CD8-positive, alpha-beta memory T cell (primary cell): ENCODE results near the gene COPS9. TPM values are rescaled to one million over a fixed set of nuclear protein-coding genes. Genes with fewer than 3 reads are reported as not detected.

Experiments used
- CTCF ChIA-PET: fragments of 350-600 bp; sonication (Branson Sonifier 250); formaldehyde crosslinking; loops from one replicate; lab custom pipeline; 2021; ENCODE audit warnings: antibody characterized with exemption; lab: Charles Lee
- POLR2A ChIA-PET: fragments of 350-600 bp; sonication (Branson Sonifier 250); formaldehyde crosslinking; loops from one replicate; lab custom pipeline; 2021; ENCODE audit warnings: antibody characterized with exemption; lab: Charles Lee
- DNase-seq, 5 donors: peaks; one replicate each; pipeline versions ENCODE4 v3.0.0 to v3.0.0-alpha.2; 2020 to 2022; ENCODE audit warnings: mixed read lengths in 1 of 5
- H3K27ac ChIP-seq: one replicate; pipeline ENCODE4 v1.7.0; 2013; ENCODE audit warnings: low read depth, mild to moderate bottlenecking, low read length, moderate library complexity
- H3K27me3 ChIP-seq: 2 replicates; pipeline ENCODE4 v1.7.0; 2013; ENCODE audit warnings: low read length, mild to moderate bottlenecking; ENCODE audit not compliant: insufficient read depth, poor library complexity, severe bottlenecking
- H3K36me3 ChIP-seq: 2 replicates; pipeline ENCODE4 v1.7.0; 2013; ENCODE audit warnings: mild to moderate bottlenecking, low read length, moderate library complexity; ENCODE audit not compliant: insufficient read depth
- H3K4me1 ChIP-seq: 2 replicates; pipeline ENCODE4 v1.7.0; 2013; ENCODE audit warnings: mild to moderate bottlenecking, low read length, moderate library complexity; ENCODE audit not compliant: insufficient read depth
- H3K4me3 ChIP-seq: 2 replicates; pipeline ENCODE4 v1.7.0; 2013; ENCODE audit warnings: mild to moderate bottlenecking, low read length
- H3K9me3 ChIP-seq: 2 replicates; pipeline ENCODE4 v1.7.0; 2013; ENCODE audit warnings: mild to moderate bottlenecking, low read length
- H3K27ac Mint-ChIP-seq, 8 donors: one replicate each; pipeline ENCODE4 v1.8.0; 2020 to 2021; ENCODE audit warnings: mixed read lengths in 8 of 8, mild to moderate bottlenecking in 6 of 8, inconsistent platforms in 3 of 8, moderate library complexity in 3 of 8
- H3K27me3 Mint-ChIP-seq, 2 donors: one replicate each; pipeline ENCODE4 v1.8.0; 2020 to 2021; ENCODE audit warnings: mixed read lengths in 2 of 2, mild to moderate bottlenecking in 1 of 2, moderate library complexity in 1 of 2
- H3K36me3 Mint-ChIP-seq, 3 donors: one replicate each; pipeline ENCODE4 v1.8.0; 2020 to 2021; ENCODE audit warnings: mixed read lengths in 3 of 3, inconsistent platforms in 1 of 3, mild to moderate bottlenecking in 1 of 3
- H3K4me1 Mint-ChIP-seq, 3 donors: one replicate each; pipeline ENCODE4 v1.8.0; 2020 to 2021; ENCODE audit warnings: mixed read lengths in 3 of 3, inconsistent platforms in 1 of 3, mild to moderate bottlenecking in 1 of 3
- H3K4me3 Mint-ChIP-seq, 7 donors: one replicate each; pipeline ENCODE4 v1.8.0; 2020 to 2021; ENCODE audit warnings: mixed read lengths in 7 of 7, mild to moderate bottlenecking in 6 of 7, moderate library complexity in 4 of 7, inconsistent platforms in 2 of 7
- H3K9me3 Mint-ChIP-seq, 5 donors: one replicate each; pipeline ENCODE4 v1.8.0; 2020 to 2022; ENCODE audit warnings: mixed read lengths in 5 of 5, mild to moderate bottlenecking in 3 of 5, moderate library complexity in 2 of 5, inconsistent platforms in 1 of 5
- polyA plus RNA-seq: library from polyadenylated mRNA; unstranded; fragments of 300-500 nt; fragmentation: Illumina TruSeq; gene quantifications from one replicate; pipeline ENCODE4 v1.2.3, GENCODE V29; 2021
- total RNA-seq, 2 experiments: library from RNA; stranded (reverse); gene quantifications; one replicate each; pipeline ENCODE4 v1.2.3, GENCODE V29; 2021

Gene COPS9
- total and polyA plus RNA-seq, 3 experiments from 2014 or later = 186 to 331 (median 189) TPM

- H3K27me3 Mint-ChIP-seq = no peaks in the 10 kb centered on the region
- ChIA-PET POLR2A (no interaction called here), CTCF (no interaction called here)
- no peak overlapping the region for H3K27ac ChIP-seq
- peaks cover 14% of the 10 kb centered on the region for H3K36me3 ChIP-seq
- no peaks in the 10 kb centered on the region for H3K9me3 ChIP-seq
- peak overlapping the region in 5 of 8 donors; percentile 33 to 93 (median 61) for H3K27ac Mint-ChIP-seq
- no peak for DNase-seq
- H3K9me3 Mint-ChIP-seq = no peaks in the 10 kb centered on the region
- peaks cover 0 to 55% (median 14%) of the 10 kb centered on the region in 3 donors for H3K36me3 Mint-ChIP-seq
- peak overlapping the region; percentile 52 to 89 (median 77) for H3K4me3 Mint-ChIP-seq
- no peak overlapping the region for H3K4me3 ChIP-seq
- peaks cover 20% of the 10 kb centered on the region for H3K4me1 ChIP-seq
- H3K4me1 Mint-ChIP-seq = peaks cover 25 to 41% (median 31%) of the 10 kb centered on the region in 3 donors
- no peaks in the 10 kb centered on the region for H3K27me3 ChIP-seq
Measured at GRCh38 chr2:240134466-240134865, 1.6 kb downstream of the COPS9 start.

- ChIA-PET CTCF (interaction anchor here (1.3 to 1.8 kb wide), 2 partner anchors 10 to 70 kb away, joined by 3 to 6 read pairs; no protein-coding TSS in a partner anchor), POLR2A (no interaction called here)
- H3K36me3 Mint-ChIP-seq = peaks cover 0 to 66% (median 14%) of the 10 kb centered on the region in 3 donors
- Histone ChIP-seq H3K27me3 (no peaks in the 10 kb centered on the region), H3K9me3 (no peaks in the 10 kb centered on the region), H3K4me1 (peaks cover 20% of the 10 kb centered on the region), H3K27ac (no peak overlapping the region), H3K4me3 (no peak overlapping the region), H3K36me3 (peaks cover 16% of the 10 kb centered on the region)
- no peak for DNase-seq
- H3K27me3 Mint-ChIP-seq = no peaks in the 10 kb centered on the region
- H3K9me3 Mint-ChIP-seq = no peaks in the 10 kb centered on the region
- peak overlapping the region in 4 of 8 donors; percentile 11 to 89 (median 64) for H3K27ac Mint-ChIP-seq
- H3K4me3 Mint-ChIP-seq = peak overlapping the region in 6 of 7 donors; percentile 53 to 89 (median 66)
- H3K4me1 Mint-ChIP-seq = peaks cover 25 to 41% (median 31%) of the 10 kb centered on the region in 3 donors
Measured at GRCh38 chr2:240133401-240133800, 2.7 kb downstream of the COPS9 start.

GRCh38 chr2:240132651-240132980, 3.5 kb downstream of the COPS9 start:
- Histone ChIP-seq H3K36me3 (peaks cover 16% of the 10 kb centered on the region), H3K4me1 (peaks cover 20% of the 10 kb centered on the region), H3K27ac (no peak overlapping the region), H3K4me3 (no peak overlapping the region), H3K27me3 (no peaks in the 10 kb centered on the region), H3K9me3 (no peaks in the 10 kb centered on the region)
- Mint-ChIP-seq H3K9me3 (no peaks in the 10 kb centered on the region), H3K4me1 (peaks cover 25 to 38% (median 31%) of the 10 kb centered on the region in 3 donors), H3K4me3 (peak overlapping the region in 1 of 7 donors; percentile 70), H3K27me3 (peaks cover 0 to 2% of the 10 kb centered on the region in 2 donors), H3K27ac (no peak overlapping the region), H3K36me3 (peaks cover 0 to 74% (median 16%) of the 10 kb centered on the region in 3 donors)
- no peak for DNase-seq
- ChIA-PET CTCF (interaction anchor here (1.3 to 1.8 kb wide), 2 partner anchors 11 to 69 kb away, joined by 3 to 6 read pairs; no protein-coding TSS in a partner anchor), POLR2A (no interaction called here)

- Mint-ChIP-seq H3K4me1 (peaks cover 25 to 34% (median 28%) of the 10 kb centered on the region in 3 donors), H3K36me3 (peaks cover 0 to 79% (median 17%) of the 10 kb centered on the region in 3 donors), H3K27ac (no peak overlapping the region), H3K9me3 (no peaks in the 10 kb centered on the region), H3K4me3 (peak overlapping the region in 1 of 7 donors; percentile 70), H3K27me3 (peaks cover 0 to 2% of the 10 kb centered on the region in 2 donors)
- H3K9me3 ChIP-seq = no peaks in the 10 kb centered on the region
- peaks cover 16% of the 10 kb centered on the region for H3K4me1 ChIP-seq
- no peaks in the 10 kb centered on the region for H3K27me3 ChIP-seq
- H3K27ac ChIP-seq = no peak overlapping the region
- CTCF ChIA-PET = interaction anchor here (1.8 kb wide), 1 partner anchor 11 kb away, joined by 6 read pairs; no protein-coding TSS in a partner anchor
- no peak overlapping the region for H3K4me3 ChIP-seq
- H3K36me3 ChIP-seq = peaks cover 16% of the 10 kb centered on the region
- DNase-seq = no peak
- POLR2A ChIA-PET = no interaction called here
Measured at GRCh38 chr2:240131941-240132650, 4.0 kb downstream of the COPS9 start.

- peaks cover 16% of the 10 kb centered on the region for H3K36me3 ChIP-seq
- H3K9me3 Mint-ChIP-seq = no peaks in the 10 kb centered on the region
- no peak for DNase-seq
- H3K27ac ChIP-seq = no peak overlapping the region
- peaks cover 13% of the 10 kb centered on the region for H3K4me1 ChIP-seq
- CTCF ChIA-PET = no interaction called here
- no peaks in the 10 kb centered on the region for H3K27me3 ChIP-seq
- H3K36me3 Mint-ChIP-seq = peaks cover 6 to 85% (median 23%) of the 10 kb centered on the region in 3 donors
- peaks cover 0 to 2% of the 10 kb centered on the region in 2 donors for H3K27me3 Mint-ChIP-seq
- peaks cover 19 to 28% (median 24%) of the 10 kb centered on the region in 3 donors for H3K4me1 Mint-ChIP-seq
- no peaks in the 10 kb centered on the region for H3K9me3 ChIP-seq
- peak overlapping the region in 1 of 8 donors; percentile 64 for H3K27ac Mint-ChIP-seq
- POLR2A ChIA-PET = no interaction called here
- H3K4me3 Mint-ChIP-seq = peak overlapping the region in 1 of 7 donors; percentile 3
- H3K4me3 ChIP-seq = no peak overlapping the region
Measured at GRCh38 chr2:240131296-240131695, 4.8 kb downstream of the COPS9 start.

- H3K27ac Mint-ChIP-seq = no peak overlapping the region
- H3K9me3 ChIP-seq = no peaks in the 10 kb centered on the region
- peaks cover 12% of the 10 kb centered on the region for H3K4me1 ChIP-seq
- ChIA-PET POLR2A (no interaction called here), CTCF (interaction anchor here (1.6 kb wide), 1 partner anchor 13 kb away, joined by 3 read pairs; no protein-coding TSS in a partner anchor)
- no peak for DNase-seq
- H3K27ac ChIP-seq = no peak overlapping the region
- peaks cover 18 to 23% (median 22%) of the 10 kb centered on the region in 3 donors for H3K4me1 Mint-ChIP-seq
- H3K4me3 ChIP-seq = no peak overlapping the region
- H3K9me3 Mint-ChIP-seq = no peaks in the 10 kb centered on the region
- H3K36me3 Mint-ChIP-seq = peaks cover 6 to 89% (median 23%) of the 10 kb centered on the region in 3 donors
- H3K27me3 ChIP-seq = no peaks in the 10 kb centered on the region
- peaks cover 0 to 2% of the 10 kb centered on the region in 2 donors for H3K27me3 Mint-ChIP-seq
- H3K36me3 ChIP-seq = peaks cover 16% of the 10 kb centered on the region
- peak overlapping the region in 1 of 7 donors; percentile 40 for H3K4me3 Mint-ChIP-seq
Measured at GRCh38 chr2:240130393-240131195, 5.5 kb downstream of the COPS9 start.

GRCh38 chr2:240129731-240130392, 6.2 kb downstream of the COPS9 start:
- Mint-ChIP-seq H3K4me3 (no peak overlapping the region), H3K4me1 (peaks cover 10 to 15% (median 15%) of the 10 kb centered on the region in 3 donors), H3K9me3 (no peaks in the 10 kb centered on the region), H3K27me3 (peaks cover 0 to 2% of the 10 kb centered on the region in 2 donors), H3K36me3 (peaks cover 6 to 86% (median 21%) of the 10 kb centered on the region in 3 donors), H3K27ac (peak overlapping the region in 1 of 8 donors; percentile 47)
- POLR2A ChIA-PET = no interaction called here
- CTCF ChIA-PET = interaction anchor here (1.6 kb wide), 1 partner anchor 13 kb away, joined by 3 read pairs; no protein-coding TSS in a partner anchor
- Histone ChIP-seq H3K27ac (no peak overlapping the region), H3K9me3 (no peaks in the 10 kb centered on the region), H3K4me1 (peaks cover 5% of the 10 kb centered on the region), H3K36me3 (peaks cover 16% of the 10 kb centered on the region), H3K4me3 (no peak overlapping the region), H3K27me3 (no peaks in the 10 kb centered on the region)
- DNase-seq = no peak
